Hepatocyte (in vitro differentiated cells): ENCODE results near the gene FAM170A. TPM values are rescaled to one million over a fixed set of nuclear protein-coding genes. Genes with fewer than 3 reads are reported as not detected.

Experiments
- DNase-seq: peaks from one replicate; pipeline ENCODE4 v3.0.0-alpha.2; 2016; ENCODE audit warnings: low spot score
- H2AFZ ChIP-seq: fragments of 200-600 bp; sonication (generic); 2 replicates; pipeline ENCODE4 v1.6.0; 2016; ENCODE audit warnings: antibody characterized with exemption, mild to moderate bottlenecking
- H3K27ac ChIP-seq: fragments of 200-600 bp; sonication (generic); 2 replicates; pipeline ENCODE4 v1.5.1; 2016; ENCODE audit warnings: mild to moderate bottlenecking
- H3K27me3 ChIP-seq: fragments of 200-600 bp; sonication (generic); 2 replicates; pipeline ENCODE4 v1.6.1; 2016
- H3K36me3 ChIP-seq: fragments of 200-600 bp; sonication (generic); replicated peaks from 2 replicates; pipeline ENCODE4 v1.5.1; 2016; ENCODE audit warnings: low read depth; ENCODE audit not compliant: insufficient read depth
- H3K4me1 ChIP-seq: fragments of 200-600 bp; sonication (generic); 2 replicates; pipeline ENCODE4 v1.5.1; 2016; ENCODE audit warnings: mild to moderate bottlenecking, moderate library complexity; ENCODE audit not compliant: insufficient read depth
- H3K4me2 ChIP-seq: fragments of 200-600 bp; sonication (generic); 2 replicates; pipeline ENCODE4 v1.6.0; 2016
- H3K4me3 ChIP-seq: fragments of 200-600 bp; sonication (generic); 2 replicates; pipeline ENCODE4 v1.5.1; 2016; ENCODE audit warnings: mild to moderate bottlenecking
- H3K79me2 ChIP-seq: fragments of 200-600 bp; sonication (generic); 2 replicates; pipeline ENCODE4 v1.6.0; 2017; ENCODE audit warnings: mild to moderate bottlenecking
- H3K9me2 ChIP-seq: fragments of 200-600 bp; sonication (generic); replicated peaks from 2 replicates; pipeline ENCODE4 v1.6.0; 2017; ENCODE audit warnings: mild to moderate bottlenecking; ENCODE audit not compliant: insufficient read depth
- H3K9me3 ChIP-seq: fragments of 200-600 bp; sonication (generic); 2 replicates; pipeline ENCODE4 v1.5.1; 2016; ENCODE audit warnings: low read depth, mild to moderate bottlenecking
- H4K20me1 ChIP-seq: fragments of 200-600 bp; sonication (generic); 2 replicates; pipeline ENCODE4 v1.6.0; 2016; ENCODE audit warnings: mild to moderate bottlenecking; ENCODE audit not compliant: insufficient read depth, poor library complexity, severe bottlenecking
- CTCF ChIP-seq: fragments of 200-600 bp; sonication (generic); IDR thresholded peaks from 2 replicates; pipeline ENCODE4 v1.5.1; 2016; ENCODE audit warnings: antibody characterized with exemption, mild to moderate bottlenecking; ENCODE audit not compliant: poor library complexity
- EZH2 ChIP-seq: fragments of 200-600 bp; sonication (generic); IDR thresholded peaks from 2 replicates; pipeline ENCODE4 v1.6.1; 2016; ENCODE audit warnings: antibody characterized with exemption, mild to moderate bottlenecking, borderline replicate concordance
- EZH2phosphoT487 ChIP-seq: fragments of 200-600 bp; sonication (generic); IDR thresholded peaks from one replicate; pipeline ENCODE4 v1.6.1; 2018; ENCODE audit warnings: antibody characterized with exemption, mild to moderate bottlenecking, low read depth, moderate library complexity; ENCODE audit not compliant: unreplicated experiment, severe bottlenecking
- WGBS: methylation state at CpG from one replicate; pipeline ENCODE4 v1.1.6; 2016; ENCODE audit warnings: low lambda C conversion rate; ENCODE audit errors: missing lambda C conversion rate; 5-methylcytosine and 5-hydroxymethylcytosine counted together
- polyA plus RNA-seq: library from polyadenylated mRNA; unstranded; fragments of >200 nt; fragmentation: Nextera tagmentation; extraction: Ambion mirVana; gene quantifications from 2 replicates; pipeline ENCODE4 v1.2.1, GENCODE V29; 2016
- total RNA-seq: library from RNA; depleted of rRNA; stranded (reverse); fragments of >200 nt; gene quantifications from 2 replicates; pipeline ENCODE4 v1.2.3, GENCODE V29; 2014

Gene FAM170A
- total and polyA plus RNA-seq, 2 experiments from 2014 or later, result not detected

- H4K20me1 ChIP-seq, result no peaks in the 10 kb centered on the region
- H3K9me3 ChIP-seq, result no peaks in the 10 kb centered on the region
- 86% methylated on average over 1 of the region's 1 CpG for WGBS
- no peak overlapping the region for H3K27ac ChIP-seq
- no peaks in the 10 kb centered on the region for H3K4me1 ChIP-seq
- TF ChIP-seq EZH2 (no peak), CTCF (no peak), EZH2phosphoT487 (no peak)
- H3K9me2 ChIP-seq, result no peaks in the 10 kb centered on the region
- H3K4me2 ChIP-seq, result no peak overlapping the region
- DNase-seq, result no peak
- no peaks in the 10 kb centered on the region for H3K27me3 ChIP-seq
- H3K4me3 ChIP-seq, result no peak overlapping the region
- H2AFZ ChIP-seq, result no peak overlapping the region
- no peaks in the 10 kb centered on the region for H3K36me3 ChIP-seq
- H3K79me2 ChIP-seq, result no peaks in the 10 kb centered on the region
Observed at GRCh38 chr5:119596046-119596445, 33.3 kb upstream of the FAM170A start.

DNA sequence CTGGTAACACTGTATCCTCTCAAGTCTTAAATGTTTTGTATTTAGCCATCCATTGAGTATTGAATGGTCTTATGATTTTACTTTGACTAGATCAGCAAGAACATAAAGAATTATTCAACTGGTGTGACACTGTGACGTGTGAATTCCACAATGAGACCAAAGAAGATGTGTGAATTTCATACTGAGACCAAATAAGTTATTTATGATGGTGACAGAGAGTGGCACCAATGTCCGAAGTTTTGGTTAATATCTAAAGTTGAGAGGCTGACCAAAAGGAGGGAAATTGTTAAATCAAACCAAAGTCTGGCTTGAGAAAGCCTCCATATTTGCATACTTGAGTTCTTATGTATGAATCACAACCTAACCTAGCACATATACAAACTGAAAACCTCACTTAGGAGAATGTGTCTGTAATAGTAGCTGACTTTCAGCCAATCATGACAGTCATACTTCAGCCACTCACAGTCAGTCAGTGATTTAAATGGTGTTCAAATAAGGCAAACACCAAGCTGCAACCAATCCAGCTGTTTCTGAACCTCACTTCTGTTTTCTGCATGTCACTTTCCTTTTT is 31.5 kb upstream of the FAM170A start:
- TF ChIP-seq CTCF, result no peak
- no peak for TF ChIP-seq EZH2
- no peak for TF ChIP-seq EZH2phosphoT487
- no peak overlapping the region for H2AFZ ChIP-seq
- no peak overlapping the region for H3K4me3 ChIP-seq
- H3K9me3 ChIP-seq, result no peaks in the 10 kb centered on the region
- no peak overlapping the region for H3K27ac ChIP-seq
- H4K20me1 ChIP-seq, result no peaks in the 10 kb centered on the region
- H3K36me3 ChIP-seq, result no peaks in the 10 kb centered on the region
- H3K79me2 ChIP-seq, result no peaks in the 10 kb centered on the region
- DNase-seq, result no peak
- no peak overlapping the region for H3K4me2 ChIP-seq
- 85% methylated on average over 2 of the region's 2 CpGs for WGBS
- no peaks in the 10 kb centered on the region for H3K4me1 ChIP-seq
- H3K27me3 ChIP-seq, result no peaks in the 10 kb centered on the region
- no peaks in the 10 kb centered on the region for H3K9me2 ChIP-seq

DNA sequence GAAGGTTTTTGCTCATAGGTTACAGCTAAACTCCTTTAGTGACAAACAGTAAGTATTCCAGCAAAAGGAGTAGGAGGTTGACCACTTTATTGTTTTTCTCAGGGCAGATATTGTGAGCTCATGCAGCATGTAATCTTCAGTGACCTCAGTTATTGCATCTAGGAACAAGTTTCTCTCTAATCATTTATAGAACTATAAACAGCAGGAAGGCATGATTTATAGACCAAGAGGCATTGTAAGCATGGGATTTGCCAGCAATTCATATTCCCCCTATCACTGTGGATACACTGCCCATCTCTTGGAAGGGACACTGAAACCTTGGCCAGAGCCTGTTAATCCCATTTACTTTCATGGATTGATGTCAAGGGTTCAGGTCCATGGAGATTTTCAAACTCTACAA is 15.4 kb upstream of the FAM170A start:
- no peak overlapping the region for H2AFZ ChIP-seq
- H4K20me1 ChIP-seq, result no peaks in the 10 kb centered on the region
- peaks cover 7% of the 10 kb centered on the region for H3K4me1 ChIP-seq

More for the DNA sequence above, 15.4 kb upstream of the FAM170A start:
- no peaks in the 10 kb centered on the region for H3K79me2 ChIP-seq
- H3K36me3 ChIP-seq, result no peaks in the 10 kb centered on the region
- H3K9me2 ChIP-seq, result no peaks in the 10 kb centered on the region
- H3K9me3 ChIP-seq, result no peaks in the 10 kb centered on the region
- H3K27me3 ChIP-seq, result no peaks in the 10 kb centered on the region
- TF ChIP-seq EZH2phosphoT487 (no peak), EZH2 (no peak), CTCF (no peak)
- H3K4me2 ChIP-seq, result no peak overlapping the region
- H3K4me3 ChIP-seq, result no peak overlapping the region
- DNase-seq, result no peak
- H3K27ac ChIP-seq, result no peak overlapping the region
